ENCODE data around the gene HAND1. TPM values are rescaled to one million over a fixed set of nuclear protein-coding genes. Genes with fewer than 3 reads are reported as not detected.
A peak's percentile ranks its signal among the peaks of the same experiment; 100 is the strongest.

The HAND1 gene
- total and polyA plus RNA-seq, 8 donors, result 0.08 to 0.09 TPM; not detected in 6

GRCh38 chr5:154467655-154468354 is 10.2 kb downstream of the HAND1 start:
- peak; percentile 93 to 97 (median 96) for TF ChIP-seq CTCF (IDR thresholded peaks at IDR 0.05)

DNA sequence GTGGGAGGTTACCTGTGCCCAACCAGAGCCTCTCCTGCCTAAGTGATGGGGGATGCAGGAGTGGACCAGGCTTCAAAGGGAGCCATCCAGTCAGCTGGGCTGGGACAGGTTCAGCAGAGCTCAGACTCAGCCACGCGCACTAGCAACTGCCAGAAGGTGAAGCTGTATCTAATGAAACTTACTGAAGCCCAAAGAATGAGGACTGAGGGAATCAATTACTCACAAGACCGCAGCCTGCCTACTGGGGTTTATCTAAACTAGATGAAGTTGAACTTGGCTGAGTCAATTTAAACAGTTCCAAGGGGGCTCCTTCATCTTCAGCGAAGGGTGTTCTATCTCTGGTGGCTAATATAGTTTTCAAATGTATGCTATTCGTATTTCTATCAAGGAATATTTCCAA is 11.4 kb downstream of the HAND1 start:
- Histone ChIP-seq H3K27ac (no peak overlapping the region), H3K27me3 (peaks cover 0 to under 1% (median 0%) of the 10 kb centered on the region in 4 donors), H3K36me3 (no peaks in the 10 kb centered on the region), H3K4me3 (no peak overlapping the region), H3K4me1 (no peaks in the 10 kb centered on the region), H3K9me3 (no peaks in the 10 kb centered on the region)
- WGBS, 2 donors, result 74 to 76% methylated on average over 5 of the region's 5 CpGs
- no peak for FAIRE-seq
- DNase-seq, result no peak
- TF ChIP-seq CTCF (IDR thresholded peaks at IDR 0.05), result no peak
- intact Hi-C loops (cut with DNase I), result loop anchor here in 2 of 3 donors (5.0 to 10.0 kb wide), 2 partner anchors 138 to 141 kb away; no protein-coding TSS in a partner anchor
- no peak for ATAC-seq

More at GRCh38 chr5:154467655-154468354, 10.2 kb downstream of the HAND1 start:
- no peaks in the 10 kb centered on the region for H3K4me1 ChIP-seq
- intact Hi-C loops (cut with DNase I), result loop anchor here in 2 of 3 donors (5.0 to 10.0 kb wide), 2 partner anchors 137 to 139 kb away; no protein-coding TSS in a partner anchor
- no peak overlapping the region for H3K4me3 ChIP-seq
- peak; percentile 49 to 95 (median 76) for DNase-seq
- peaks cover 0 to 7% (median 2%) of the 10 kb centered on the region in 4 donors for H3K27me3 ChIP-seq
- no peak overlapping the region for H3K27ac ChIP-seq
- FAIRE-seq, result no peak
- 33 to 36% methylated on average over 18 of the region's 18 CpGs for WGBS, 2 donors
- ATAC-seq, result peak; percentile 90 to 98 (median 96)
- no peaks in the 10 kb centered on the region for H3K9me3 ChIP-seq
- H3K36me3 ChIP-seq, result no peaks in the 10 kb centered on the region

- WGBS, 2 donors, result 51 to 62% methylated on average over 5 of the region's 5 CpGs
- Histone ChIP-seq H3K9me3 (no peaks in the 10 kb centered on the region), H3K36me3 (no peaks in the 10 kb centered on the region), H3K4me1 (no peaks in the 10 kb centered on the region), H3K27ac (no peak overlapping the region), H3K27me3 (no peaks in the 10 kb centered on the region), H3K4me3 (no peak overlapping the region)
- no peak for TF ChIP-seq CTCF (IDR thresholded peaks at IDR 0.05)
- FAIRE-seq (no peak), DNase-seq (no peak), ATAC-seq (no peak)
- intact Hi-C loops (cut with DNase I), result loop anchor here in 2 of 3 donors (5.0 to 10.0 kb wide), 2 partner anchors 139 to 141 kb away; no protein-coding TSS in a partner anchor
These were observed 11.9 kb downstream of the HAND1 start for GRCh38 chr5:154466147-154466546.

DNA sequence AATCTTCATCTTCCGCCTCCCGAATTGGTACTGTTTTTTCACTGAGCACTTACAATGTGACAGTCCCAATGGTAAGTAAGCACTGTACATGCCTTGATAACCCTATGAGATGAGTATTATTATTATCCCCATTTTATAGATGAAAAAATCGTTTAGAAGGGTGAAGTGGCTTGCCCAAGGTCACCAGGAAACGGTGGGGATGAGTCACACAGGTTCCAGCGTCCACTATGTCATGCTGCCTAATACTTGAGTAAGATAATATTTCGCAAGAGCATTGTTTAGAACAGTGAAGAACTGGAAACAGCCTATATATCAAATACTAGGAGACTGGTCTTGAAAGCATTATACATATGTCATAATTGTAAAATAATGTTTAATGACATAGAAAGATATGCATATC is 12.9 kb downstream of the HAND1 start:
- FAIRE-seq (no peak), DNase-seq (no peak), ATAC-seq (no peak)
- no peaks in the 10 kb centered on the region for H3K4me1 ChIP-seq
- H3K36me3 ChIP-seq, result no peaks in the 10 kb centered on the region
- WGBS, 2 donors, result 30 to 49% methylated on average over 6 of the region's 6 CpGs
- no peak for TF ChIP-seq CTCF (IDR thresholded peaks at IDR 0.05)
- H3K27me3 ChIP-seq, result no peaks in the 10 kb centered on the region
- H3K27ac ChIP-seq, result no peak overlapping the region
- no peaks in the 10 kb centered on the region for H3K9me3 ChIP-seq
- no peak overlapping the region for H3K4me3 ChIP-seq
- intact Hi-C loops (cut with DNase I), result loop anchor here in 2 of 3 donors (5.0 to 10.0 kb wide), 2 partner anchors 140 to 142 kb away; no protein-coding TSS in a partner anchor

- Histone ChIP-seq H3K4me3 (no peak overlapping the region), H3K9me3 (no peaks in the 10 kb centered on the region), H3K36me3 (no peaks in the 10 kb centered on the region), H3K27me3 (no peaks in the 10 kb centered on the region), H3K27ac (no peak overlapping the region), H3K4me1 (no peaks in the 10 kb centered on the region)
- no peak for ATAC-seq
- no peak for TF ChIP-seq CTCF (IDR thresholded peaks at IDR 0.05)
- WGBS, 2 donors, result 19 to 20% methylated on average over 1 of the region's 1 CpG
- DNase-seq, result no peak
- FAIRE-seq, result no peak
- intact Hi-C loops (cut with DNase I), result loop anchor here in 1 of 3 donors (10.0 kb wide), 1 partner anchor 140 kb away; no protein-coding TSS in a partner anchor
These were observed 13.6 kb downstream of the HAND1 start for GRCh38 chr5:154464438-154464837.

Data from pancreas (tissue), 10 donors.